Tibial nerve (tissue), 4 donors: ENCODE measurements around the gene ZKSCAN5.

Experiments used
- CTCF ChIP-seq, 5 experiments: fragments of 200-600 bp in 3 of 5; fragments of 450-650 bp in 2 of 5; sonication (generic) in 3 of 5; IDR thresholded peaks; one replicate each; pipeline ENCODE4 v1.5.1; 2016 to 2019; ENCODE audit warnings: antibody characterized with exemption in 5 of 5, mild to moderate bottlenecking in 3 of 5, moderate library complexity in 2 of 5
- EP300 ChIP-seq, 2 donors: sonication (generic); formaldehyde crosslinking; IDR thresholded peaks; one replicate each; pipeline ENCODE4 v1.6.1; 2017; ENCODE audit warnings: antibody characterized with exemption in 2 of 2, mild to moderate bottlenecking in 1 of 2

- TF ChIP-seq CTCF (IDR thresholded peaks at IDR 0.05) (no peak), EP300 (IDR thresholded peaks at IDR 0.05) (no peak)
Observed at GRCh38 chr7:99498546-99498944, 5.9 kb upstream of the ZKSCAN5 start.
